Endodermal cell (in vitro differentiated cells): ENCODE results near the gene EDEM2. TPM values are rescaled to one million over a fixed set of nuclear protein-coding genes. Genes with fewer than 3 reads are reported as not detected.

ENCODE experiments used
- DNase-seq: peaks from one replicate; pipeline ENCODE4 v3.0.0-alpha.2; 2017
- H3K27ac ChIP-seq: 2 replicates; pipeline ENCODE4 v1.5.1; 2013; ENCODE audit warnings: mild to moderate bottlenecking, low read depth, low read length, moderate library complexity
- H3K27me3 ChIP-seq: 2 replicates; pipeline ENCODE4 v1.6.1; 2013; ENCODE audit warnings: mild to moderate bottlenecking, low read length, moderate library complexity; ENCODE audit not compliant: insufficient read depth, control insufficient read depth, poor library complexity, severe bottlenecking
- H3K36me3 ChIP-seq: 2 replicates; pipeline ENCODE4 v1.7.0; 2013; ENCODE audit warnings: mild to moderate bottlenecking, low read length, moderate library complexity; ENCODE audit not compliant: control insufficient read depth, insufficient read depth
- H3K4me1 ChIP-seq: one replicate; pipeline ENCODE4 v1.7.0; 2013; ENCODE audit warnings: low read length; ENCODE audit not compliant: control insufficient read depth, insufficient read depth
- H3K4me3 ChIP-seq: 2 replicates; pipeline ENCODE4 v1.5.1; 2013; ENCODE audit warnings: mild to moderate bottlenecking, low read length, moderate library complexity
- H3K9ac ChIP-seq: 2 replicates; pipeline ENCODE4 v1.6.1; 2013; ENCODE audit warnings: mild to moderate bottlenecking, low read length, moderate library complexity; ENCODE audit not compliant: poor library complexity, severe bottlenecking; ENCODE audit errors: extremely low read depth
- H3K9me3 ChIP-seq: 2 replicates; pipeline ENCODE4 v1.6.1; 2013; ENCODE audit warnings: mild to moderate bottlenecking, low read length, moderate library complexity; ENCODE audit not compliant: control insufficient read depth
- H3K27ac Mint-ChIP-seq: 2 replicates; pipeline ENCODE4 v1.8.0; 2020; ENCODE audit warnings: mixed read lengths
- H3K27me3 Mint-ChIP-seq: 2 replicates; pipeline ENCODE4 v1.8.0; 2021; ENCODE audit warnings: mild to moderate bottlenecking, mixed read lengths; ENCODE audit not compliant: insufficient read depth
- H3K36me3 Mint-ChIP-seq: 2 replicates; pipeline ENCODE4 v1.8.0; 2020; ENCODE audit warnings: low read depth, mixed read lengths
- H3K4me1 Mint-ChIP-seq: 2 replicates; pipeline ENCODE4 v1.8.0; 2020; ENCODE audit warnings: mixed read lengths
- H3K4me3 Mint-ChIP-seq: 2 replicates; pipeline ENCODE4 v1.8.0; 2020; ENCODE audit warnings: mild to moderate bottlenecking, moderate library complexity, mixed read lengths
- H3K9me3 Mint-ChIP-seq: 2 replicates; pipeline ENCODE4 v1.8.0; 2020; ENCODE audit warnings: mild to moderate bottlenecking, mixed read lengths
- WGBS, 2 experiments: methylation state at CpG; one replicate each; pipeline versions ENCODE4 v1.1.5 to v1.1.7; 2013; ENCODE audit warnings: missing lambda C conversion rate in 2 of 2, mixed read lengths in 1 of 2; ENCODE audit not compliant: insufficient coverage in 1 of 2, insufficient read length in 1 of 2; 5-methylcytosine and 5-hydroxymethylcytosine counted together
- total RNA-seq, 2 donors: library from RNA; stranded (reverse); fragmentation: NEBNext Ultra II Directional in 1 of 2; extraction: Animal tissue kit (Norgen Biotek cat#: 25700) in 1 of 2; gene quantifications; 2 replicates in 1 of 2; 3 replicates in 1 of 2; pipeline ENCODE4 v1.2.1, GENCODE V29; 2021
- TF ChIP-seq, protein P1 (sequence below): fragments of 200-600 bp; sonication (generic); conservative IDR thresholded peaks from 2 replicates; pipeline ENCODE4 v1.5.0; 2021; ENCODE audit warnings: antibody characterized with exemption, mild to moderate bottlenecking

Gene EDEM2
- total RNA-seq, 2 donors from 2014 or later: 21.4 to 32.2 TPM

GRCh38 chr20:35092524-35093266, 54.4 kb downstream of the EDEM2 start, which contains the start of gene TRPC4AP:
TRPC4AP (minus strand) TSS chr20:35092807; CDS start chr20:35092781, 26 bp downstream.
- no peaks in the 10 kb centered on the region for H3K9me3 ChIP-seq
- H3K4me3 ChIP-seq: peak within 1 kb of the TSS; percentile 98
- H3K27ac Mint-ChIP-seq: peak within 1 kb of the TSS; percentile 92
- no peaks in the 10 kb centered on the region for H3K27me3 ChIP-seq
- peaks cover 23% of the 10 kb centered on the region for H3K36me3 Mint-ChIP-seq
- DNase-seq: peak; percentile 95
- peak within 1 kb of the TSS; percentile 70 for H3K4me3 Mint-ChIP-seq
- peaks cover 13% of the 10 kb centered on the region for H3K27me3 Mint-ChIP-seq
- H3K4me1 Mint-ChIP-seq: peaks cover 23% of the 10 kb centered on the region
- WGBS, 2 experiments: 12 to 45% methylated on average over 19 to 69 of the region's 69 CpGs
- TF ChIP-seq, protein P1, sequence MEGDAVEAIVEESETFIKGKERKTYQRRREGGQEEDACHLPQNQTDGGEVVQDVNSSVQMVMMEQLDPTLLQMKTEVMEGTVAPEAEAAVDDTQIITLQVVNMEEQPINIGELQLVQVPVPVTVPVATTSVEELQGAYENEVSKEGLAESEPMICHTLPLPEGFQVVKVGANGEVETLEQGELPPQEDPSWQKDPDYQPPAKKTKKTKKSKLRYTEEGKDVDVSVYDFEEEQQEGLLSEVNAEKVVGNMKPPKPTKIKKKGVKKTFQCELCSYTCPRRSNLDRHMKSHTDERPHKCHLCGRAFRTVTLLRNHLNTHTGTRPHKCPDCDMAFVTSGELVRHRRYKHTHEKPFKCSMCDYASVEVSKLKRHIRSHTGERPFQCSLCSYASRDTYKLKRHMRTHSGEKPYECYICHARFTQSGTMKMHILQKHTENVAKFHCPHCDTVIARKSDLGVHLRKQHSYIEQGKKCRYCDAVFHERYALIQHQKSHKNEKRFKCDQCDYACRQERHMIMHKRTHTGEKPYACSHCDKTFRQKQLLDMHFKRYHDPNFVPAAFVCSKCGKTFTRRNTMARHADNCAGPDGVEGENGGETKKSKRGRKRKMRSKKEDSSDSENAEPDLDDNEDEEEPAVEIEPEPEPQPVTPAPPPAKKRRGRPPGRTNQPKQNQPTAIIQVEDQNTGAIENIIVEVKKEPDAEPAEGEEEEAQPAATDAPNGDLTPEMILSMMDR: peak; percentile 100
- peak within 1 kb of the TSS; percentile 92 for H3K9ac ChIP-seq
- H3K27ac ChIP-seq: peak within 1 kb of the TSS; percentile 79
- peaks cover 4% of the 10 kb centered on the region for H3K36me3 ChIP-seq
- H3K9me3 Mint-ChIP-seq: no peaks in the 10 kb centered on the region
- H3K4me1 ChIP-seq: no peaks in the 10 kb centered on the region

DNA sequence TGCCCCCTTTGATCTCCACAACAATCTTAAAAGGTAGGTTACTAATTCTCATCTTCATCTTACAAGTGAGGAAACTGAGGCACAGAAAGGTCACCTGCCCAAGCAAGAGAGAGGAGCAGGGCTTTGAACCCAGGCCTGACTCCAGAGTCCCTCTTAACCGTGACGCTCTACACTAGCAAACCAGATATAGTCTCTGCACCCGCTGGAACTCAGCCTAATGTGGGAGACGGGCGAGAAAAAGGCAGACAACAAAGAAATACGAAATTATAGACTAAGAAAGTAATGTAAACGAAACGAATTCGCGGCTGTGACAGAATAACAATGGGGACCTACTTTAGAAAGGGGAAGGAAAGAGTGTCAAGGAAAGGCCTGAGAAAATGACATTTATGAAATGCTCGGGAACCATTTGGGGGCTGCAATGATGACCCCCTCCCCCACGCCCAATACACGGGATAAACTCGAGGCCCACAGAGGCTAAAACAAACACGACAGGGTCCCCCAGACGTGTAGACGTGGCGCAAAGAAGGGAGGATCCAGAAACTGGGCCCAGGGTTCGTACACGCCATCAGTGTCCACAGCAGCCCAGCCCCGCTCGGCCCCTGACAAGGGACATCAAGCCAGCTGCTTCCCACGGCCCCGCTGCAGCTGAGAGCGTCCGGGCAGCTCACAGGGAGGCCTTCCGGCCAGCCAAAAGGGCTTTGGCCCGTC, 55.2 kb downstream of the EDEM2 start:
- no peaks in the 10 kb centered on the region for H3K4me1 ChIP-seq
- no peaks in the 10 kb centered on the region for H3K9me3 ChIP-seq
- H3K4me3 ChIP-seq: peak overlapping the region; percentile 98
- Mint-ChIP-seq H3K27ac (peak overlapping the region; percentile 69), H3K36me3 (peaks cover 30% of the 10 kb centered on the region), H3K4me1 (peaks cover 23% of the 10 kb centered on the region), H3K9me3 (no peaks in the 10 kb centered on the region), H3K4me3 (peak overlapping the region; percentile 70), H3K27me3 (peaks cover 13% of the 10 kb centered on the region)
- H3K9ac ChIP-seq: peak overlapping the region; percentile 92
- peaks cover 10% of the 10 kb centered on the region for H3K36me3 ChIP-seq
- peak overlapping the region; percentile 79 for H3K27ac ChIP-seq
- DNase-seq: no peak
- TF ChIP-seq, protein P1: no peak
- no peaks in the 10 kb centered on the region for H3K27me3 ChIP-seq
- WGBS, 2 experiments: 2 to 7% methylated on average over 15 to 28 of the region's 28 CpGs

DNA sequence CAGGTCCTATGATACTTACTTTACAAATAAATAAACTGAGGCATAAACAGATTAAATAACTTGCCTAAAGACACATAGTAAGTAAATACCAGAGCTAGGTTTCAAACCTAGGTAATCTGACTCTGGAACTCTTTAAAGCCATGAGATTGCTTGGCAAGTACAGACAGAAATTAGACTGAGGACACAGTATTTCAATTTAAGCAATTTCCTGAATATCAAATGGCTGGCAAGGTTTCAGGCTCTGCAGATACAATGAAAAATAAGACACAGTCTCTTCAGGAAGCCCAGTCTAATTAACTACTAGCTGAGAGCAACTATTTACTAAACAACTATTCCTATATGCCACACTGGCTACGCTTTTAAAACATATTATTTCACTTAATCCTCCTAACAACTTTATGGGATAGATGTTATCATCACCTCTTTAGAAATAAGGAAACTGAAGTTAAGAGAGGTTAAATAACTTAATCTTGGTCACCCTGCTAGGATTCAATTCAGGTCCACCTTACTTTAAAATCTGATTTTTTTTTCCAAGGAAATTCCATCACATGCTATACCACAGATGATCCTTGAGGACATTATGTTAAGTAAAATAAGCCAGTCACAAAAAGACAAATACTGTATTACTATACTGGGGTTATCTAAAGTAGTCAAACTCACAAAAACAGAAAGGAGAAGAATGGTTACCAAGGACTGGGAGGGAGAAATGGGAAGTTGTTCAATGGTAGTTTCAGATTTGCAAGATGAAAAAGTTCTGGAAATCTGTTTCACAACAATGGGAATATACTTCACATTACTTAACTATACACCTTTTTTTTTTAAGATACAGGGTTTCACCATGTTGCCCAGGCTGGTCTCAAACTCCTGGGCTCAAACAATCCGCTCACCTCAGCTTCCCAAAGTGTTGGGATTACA, 58.6 kb downstream of the EDEM2 start:
- H3K9me3 Mint-ChIP-seq: no peaks in the 10 kb centered on the region
- H3K36me3 ChIP-seq: peaks cover 10% of the 10 kb centered on the region
- no peak overlapping the region for H3K9ac ChIP-seq
- TF ChIP-seq, protein P1: no peak
- peaks cover 23% of the 10 kb centered on the region for H3K4me1 Mint-ChIP-seq
- no peak overlapping the region for H3K4me3 ChIP-seq
- no peaks in the 10 kb centered on the region for H3K9me3 ChIP-seq
- no peak overlapping the region for H3K27ac Mint-ChIP-seq
- peaks cover 6% of the 10 kb centered on the region for H3K27me3 Mint-ChIP-seq
- no peaks in the 10 kb centered on the region for H3K4me1 ChIP-seq
- no peak overlapping the region for H3K4me3 Mint-ChIP-seq
- no peak overlapping the region for H3K27ac ChIP-seq
- DNase-seq: no peak
- WGBS, 2 experiments: 90% methylated on average over 2 of the region's 2 CpGs; no CpG with 5 or more reads in 1 of the 2 experiments
- no peaks in the 10 kb centered on the region for H3K27me3 ChIP-seq
- peaks cover 39% of the 10 kb centered on the region for H3K36me3 Mint-ChIP-seq
